A549 (cell line): Measurements from ENCODE around the gene AMMECR1.

Experiments used
- CTCF ChIP-seq: fragments of >200 bp; sonication (Bioruptor Twin); formaldehyde crosslinking; IDR thresholded peaks from 3 replicates; pipeline ENCODE4 v1.5.1; 2016
- HMGXB4 ChIP-seq: fragments of 250-450 bp; sonication (Bioruptor Pico); IDR thresholded peaks from 2 replicates; pipeline ENCODE4 v1.5.0; 2021; ENCODE audit warnings: mild to moderate bottlenecking, moderate library complexity, borderline replicate concordance
- HOXB5 ChIP-seq: fragments of 250-450 bp; sonication (Bioruptor Pico); IDR thresholded peaks from 2 replicates; pipeline ENCODE4 v1.5.0; 2020; ENCODE audit warnings: mild to moderate bottlenecking, moderate library complexity
- KDM1A ChIP-seq: fragments of 200-600 bp; sonication (generic); IDR thresholded peaks from 2 replicates; pipeline ENCODE4 v1.6.1; 2016; ENCODE audit warnings: low read depth, mild to moderate bottlenecking
- POLR2A ChIP-seq: IDR thresholded peaks from 2 replicates; pipeline ENCODE4 v1.6.1; 2012; ENCODE audit warnings: mild to moderate bottlenecking, low read length
- REST ChIP-seq: fragments of 200-600 bp; sonication (generic); IDR thresholded peaks from 2 replicates; pipeline ENCODE4 v1.6.1; 2016; ENCODE audit warnings: antibody characterized with exemption, mild to moderate bottlenecking, moderate library complexity
- RFX5 ChIP-seq: fragments of 450-650 bp; IDR thresholded peaks from 2 replicates; pipeline ENCODE4 v1.7.1; 2014; ENCODE audit warnings: antibody characterized with exemption, mild to moderate bottlenecking, moderate library complexity
- USF2 ChIP-seq: fragments of 450-650 bp; IDR thresholded peaks from 2 replicates; pipeline ENCODE4 v1.6.1; 2014; ENCODE audit warnings: antibody characterized with exemption
- ZC3H11A ChIP-seq: fragments of 450-650 bp; IDR thresholded peaks from 2 replicates; pipeline ENCODE4 v1.6.1; 2014; ENCODE audit warnings: antibody characterized with exemption, mild to moderate bottlenecking

- TF ChIP-seq CTCF = no peak
- no peak for TF ChIP-seq REST
- no peak for TF ChIP-seq HOXB5 (CRISPR knock-in tag)
- no peak for TF ChIP-seq KDM1A
- TF ChIP-seq HMGXB4 (CRISPR knock-in tag) = no peak
- no peak for TF ChIP-seq POLR2A
- no peak for TF ChIP-seq ZC3H11A
- no peak for TF ChIP-seq USF2
- no peak for TF ChIP-seq RFX5
Observed at GRCh38 chrX:110310896-110311295, 7.0 kb downstream of the AMMECR1 start.
